KOPT-K1 (cell line): ENCODE measurements around the gene ZPR1.
A peak's percentile ranks its signal among the peaks of the same experiment; 100 is the strongest.
"Not testable (repeated sequence)": the region's sequence is repeated elsewhere in the genome, so short reads cannot be mapped to it uniquely, and the experiment has no call there.

Experiments
- H3K27ac ChIP-seq: fragments of 200-600 bp; sonication (generic); 2 replicates; pipeline ENCODE4 v1.5.1; 2016; ENCODE audit warnings: antibody characterized with exemption, mild to moderate bottlenecking, low read depth, low read length; ENCODE audit not compliant: poor library complexity, severe bottlenecking
- H3K36me3 ChIP-seq: fragments of 200-600 bp; sonication (generic); 2 replicates; pipeline ENCODE4 v1.5.1; 2017; ENCODE audit warnings: antibody characterized with exemption, mild to moderate bottlenecking, low read length, moderate library complexity; ENCODE audit not compliant: insufficient read depth
- H3K9me3 ChIP-seq: fragments of 200-600 bp; sonication (generic); 2 replicates; pipeline ENCODE4 v1.5.1; 2017; ENCODE audit warnings: antibody characterized with exemption, low read length, mild to moderate bottlenecking; ENCODE audit not compliant: insufficient read depth, poor library complexity, severe bottlenecking

Gene ZPR1, protein sequence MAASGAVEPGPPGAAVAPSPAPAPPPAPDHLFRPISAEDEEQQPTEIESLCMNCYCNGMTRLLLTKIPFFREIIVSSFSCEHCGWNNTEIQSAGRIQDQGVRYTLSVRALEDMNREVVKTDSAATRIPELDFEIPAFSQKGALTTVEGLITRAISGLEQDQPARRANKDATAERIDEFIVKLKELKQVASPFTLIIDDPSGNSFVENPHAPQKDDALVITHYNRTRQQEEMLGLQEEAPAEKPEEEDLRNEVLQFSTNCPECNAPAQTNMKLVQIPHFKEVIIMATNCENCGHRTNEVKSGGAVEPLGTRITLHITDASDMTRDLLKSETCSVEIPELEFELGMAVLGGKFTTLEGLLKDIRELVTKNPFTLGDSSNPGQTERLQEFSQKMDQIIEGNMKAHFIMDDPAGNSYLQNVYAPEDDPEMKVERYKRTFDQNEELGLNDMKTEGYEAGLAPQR

DNA sequence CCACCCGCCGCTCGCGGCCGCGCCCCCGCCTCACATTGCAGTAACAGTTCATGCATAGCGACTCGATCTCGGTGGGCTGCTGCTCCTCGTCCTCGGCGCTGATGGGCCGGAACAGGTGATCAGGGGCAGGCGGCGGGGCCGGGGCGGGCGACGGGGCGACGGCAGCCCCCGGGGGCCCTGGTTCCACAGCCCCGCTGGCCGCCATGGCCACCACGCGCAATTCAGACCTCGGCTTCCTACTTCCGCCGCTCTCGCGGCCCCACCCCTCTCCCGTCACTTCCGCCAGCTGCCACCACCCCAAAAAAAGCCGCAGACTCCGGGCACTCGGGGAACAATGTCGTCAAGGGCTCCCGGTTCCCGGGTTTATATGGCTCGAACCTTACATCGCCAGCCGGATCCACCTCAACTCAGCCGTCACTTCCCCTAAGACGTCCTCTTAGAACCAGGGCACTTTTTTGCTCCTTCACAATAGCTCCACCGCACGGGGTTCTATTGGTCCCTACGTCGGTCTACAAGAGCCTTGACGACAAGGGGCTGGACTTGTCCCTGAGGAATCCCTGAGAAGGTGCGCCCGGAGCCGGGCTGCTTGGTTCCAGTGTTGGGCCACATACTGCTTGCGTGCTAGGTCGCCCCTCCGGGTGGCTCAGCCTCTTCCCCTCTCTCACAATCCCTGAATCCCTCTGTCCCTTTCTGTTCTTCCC is at the start of gene ZPR1:
Gene ZPR1 (minus strand): TSS at position 238 of the 701 bp plus-strand sequence. CDS start 33 bp downstream, at position 205.
- Histone ChIP-seq H3K36me3 (peaks cover 39% of the 10 kb centered on the region), H3K9me3 (no peaks in the 10 kb centered on the region), H3K27ac (peak within 1 kb of the TSS; percentile 61)

DNA sequence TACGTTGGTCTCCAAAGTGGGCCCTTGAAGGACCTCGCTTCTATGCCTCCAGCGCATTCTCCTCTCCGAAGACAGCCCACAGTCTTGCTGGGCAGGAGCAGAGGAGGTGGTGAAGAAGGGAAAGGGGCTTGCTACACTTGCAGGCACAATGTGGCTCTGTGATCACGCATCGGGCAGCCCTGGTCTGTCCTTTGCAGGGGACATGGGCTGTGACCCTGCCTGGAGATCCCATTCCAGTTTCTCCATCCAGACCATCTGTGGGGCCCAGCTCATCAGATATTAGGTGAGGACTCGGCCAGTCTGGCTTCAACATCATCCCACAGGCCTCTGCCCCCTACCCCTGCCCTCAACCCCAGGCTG is 48.8 kb upstream of the ZPR1 start:
- Histone ChIP-seq H3K9me3 (no peaks in the 10 kb centered on the region), H3K27ac (no peak overlapping the region), H3K36me3 (no peaks in the 10 kb centered on the region)

DNA sequence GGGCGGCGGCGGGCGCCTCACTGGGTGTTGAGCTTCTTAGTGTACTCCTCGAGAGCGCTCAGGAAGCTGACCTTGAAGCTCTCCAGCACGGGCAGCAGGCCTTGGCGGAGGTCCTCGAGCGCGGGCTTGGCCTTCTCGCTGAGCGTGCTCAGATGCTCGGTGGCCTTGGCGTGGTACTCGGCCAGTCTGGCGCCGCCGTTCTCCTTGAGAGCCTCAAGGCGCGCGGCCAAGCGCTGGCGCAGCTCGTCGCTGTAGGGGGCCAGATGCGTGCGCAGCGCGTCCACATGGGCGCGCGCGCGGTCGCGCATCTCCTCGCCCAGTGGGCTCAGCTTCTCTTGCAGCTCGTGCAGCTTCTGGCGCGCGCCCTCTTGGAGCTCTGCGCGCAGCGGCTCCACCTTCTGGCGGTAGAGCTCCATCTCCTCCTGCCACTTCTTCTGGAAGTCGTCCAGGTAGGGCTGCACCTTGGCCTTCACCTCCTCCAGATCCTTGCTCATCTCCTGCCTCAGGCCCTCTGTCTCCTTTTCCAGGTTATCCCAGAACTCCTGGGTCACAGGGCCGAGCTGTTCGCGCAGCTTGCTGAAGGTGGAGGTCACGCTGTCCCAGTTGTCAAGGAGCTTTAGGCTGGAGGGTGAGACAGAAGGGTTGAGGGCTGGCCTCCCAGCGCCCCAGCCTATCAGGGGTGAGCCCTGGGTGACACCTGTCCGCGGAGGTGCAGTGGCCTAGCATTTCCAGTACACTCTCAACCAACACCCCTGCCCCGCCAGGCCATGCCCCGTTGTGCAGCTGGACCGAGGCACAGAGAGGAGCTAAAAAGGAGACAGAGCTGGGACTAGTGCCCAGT is 48.2 kb upstream of the ZPR1 start:
- Histone ChIP-seq H3K27ac (no peak overlapping the region), H3K36me3 (no peaks in the 10 kb centered on the region)

DNA sequence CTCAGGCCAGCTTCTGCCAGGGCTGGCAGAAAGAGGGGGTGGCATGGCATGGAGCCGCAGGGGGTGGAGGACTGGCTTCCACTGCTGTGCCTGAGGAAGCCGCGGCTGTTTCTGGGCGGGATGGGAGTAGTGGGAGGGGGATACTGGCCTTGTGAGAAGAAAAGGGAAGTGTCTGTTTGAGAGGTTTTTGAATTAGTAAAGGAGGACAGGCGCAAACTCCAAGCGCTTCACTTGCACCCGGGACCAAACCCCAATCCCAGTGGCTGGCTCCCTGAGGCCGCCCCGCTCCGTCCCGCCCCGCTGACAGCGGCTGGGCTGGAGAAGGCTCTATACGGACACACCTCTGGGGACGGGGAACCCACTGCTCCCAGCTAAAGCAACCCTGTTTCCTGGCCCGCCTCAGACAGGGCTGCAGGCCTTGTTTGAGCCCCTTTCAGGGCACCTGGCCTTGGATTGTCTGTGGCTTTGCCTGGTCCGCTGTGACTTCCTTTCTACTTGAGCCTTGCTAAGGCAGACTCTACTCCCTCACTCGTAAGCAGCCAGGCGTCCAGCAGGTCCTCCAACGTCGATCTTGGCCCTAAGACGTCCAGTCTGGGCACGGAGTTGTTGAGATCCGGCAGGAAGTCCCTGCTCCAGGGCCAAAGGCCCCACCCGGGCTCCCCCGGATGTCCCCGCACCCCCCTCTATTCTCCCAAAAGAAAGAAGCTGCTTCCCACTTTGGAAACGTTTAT is 47.4 kb upstream of the ZPR1 start:
- H3K9me3 ChIP-seq: no peaks in the 10 kb centered on the region
- H3K36me3 ChIP-seq: no peaks in the 10 kb centered on the region
- H3K27ac ChIP-seq: no peak overlapping the region

More for the DNA sequence above, 48.2 kb upstream of the ZPR1 start:
- H3K9me3 ChIP-seq: no peaks in the 10 kb centered on the region

DNA sequence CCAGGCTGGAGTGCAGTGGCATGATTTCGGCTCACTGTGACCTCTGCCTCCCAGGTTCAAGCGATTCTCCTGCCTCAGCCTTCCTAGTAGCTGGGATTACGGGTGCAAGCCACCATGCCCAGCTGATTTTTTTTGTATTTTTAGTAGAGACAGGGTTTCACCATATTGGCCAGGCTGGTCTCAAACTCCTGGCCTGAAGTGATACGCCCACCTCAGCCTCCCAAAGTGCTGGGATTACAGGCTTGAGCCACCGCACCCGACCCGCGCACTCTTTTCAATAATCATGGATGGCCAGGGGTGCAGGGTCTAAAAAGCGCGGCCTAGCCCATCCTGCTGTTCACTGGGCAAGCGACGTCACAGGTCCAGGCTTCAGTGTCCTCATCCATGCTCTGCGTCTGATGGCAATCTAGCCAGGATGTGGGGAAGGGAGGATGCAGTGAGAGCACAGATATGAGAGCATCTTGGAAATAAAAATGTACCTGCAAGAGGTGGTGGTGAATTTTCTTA is 46.8 kb upstream of the ZPR1 start:
- not testable (repeated sequence) for H3K27ac ChIP-seq, H3K9me3 ChIP-seq, H3K36me3 ChIP-seq

DNA sequence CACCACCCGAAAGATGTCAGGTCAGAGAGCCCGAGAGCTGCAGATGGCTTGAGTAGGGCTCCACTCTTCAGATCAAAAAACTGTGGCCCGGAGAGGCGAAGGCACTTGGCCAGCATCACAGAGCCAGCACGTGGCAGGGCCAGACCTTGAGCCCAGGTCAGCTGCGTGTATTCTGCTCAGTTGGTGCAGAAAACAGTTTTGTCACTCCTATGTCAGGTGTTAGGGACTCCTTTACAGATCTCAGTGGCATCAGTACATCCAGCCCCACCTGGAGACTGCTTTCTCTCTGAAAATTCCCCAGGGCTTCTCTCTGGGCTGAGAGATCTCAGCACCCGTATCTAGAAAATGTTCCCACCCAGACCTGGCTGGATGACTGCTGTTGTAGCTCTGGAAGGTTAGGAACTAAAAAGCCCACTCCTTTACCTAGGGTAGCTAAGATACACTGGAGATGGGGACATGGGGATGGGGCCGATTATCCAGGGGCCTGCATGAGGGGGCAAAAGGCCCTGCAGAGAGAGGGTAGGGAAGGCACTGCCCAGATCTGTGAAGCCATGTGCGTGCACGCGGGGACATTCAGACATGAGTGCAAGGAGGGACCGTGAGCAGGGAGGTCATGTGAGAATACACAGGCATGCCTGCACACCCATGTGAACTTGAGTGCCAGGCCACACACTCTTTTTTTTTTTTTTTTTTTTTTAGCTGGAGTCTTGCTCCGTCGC is 46.2 kb upstream of the ZPR1 start:
- Histone ChIP-seq H3K36me3 (no peaks in the 10 kb centered on the region), H3K27ac (no peak overlapping the region), H3K9me3 (no peaks in the 10 kb centered on the region)

DNA sequence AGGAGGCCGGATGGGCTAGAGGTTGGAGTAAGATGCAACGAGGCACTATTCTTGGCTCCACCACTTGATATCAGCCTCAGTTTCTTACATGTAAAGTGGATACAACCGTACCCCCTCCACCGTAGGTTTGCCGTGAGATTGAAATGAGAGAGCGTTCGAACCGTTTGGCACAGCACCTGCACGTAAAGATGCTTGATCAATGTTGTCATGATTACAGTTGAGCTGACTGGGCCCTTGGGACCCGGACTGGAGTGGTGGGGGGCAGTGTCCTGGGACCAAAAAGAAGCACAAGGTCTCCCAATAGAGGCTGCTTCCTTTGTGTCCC is 45.6 kb upstream of the ZPR1 start:
- Histone ChIP-seq H3K27ac (no peak overlapping the region), H3K36me3 (no peaks in the 10 kb centered on the region), H3K9me3 (no peaks in the 10 kb centered on the region)

DNA sequence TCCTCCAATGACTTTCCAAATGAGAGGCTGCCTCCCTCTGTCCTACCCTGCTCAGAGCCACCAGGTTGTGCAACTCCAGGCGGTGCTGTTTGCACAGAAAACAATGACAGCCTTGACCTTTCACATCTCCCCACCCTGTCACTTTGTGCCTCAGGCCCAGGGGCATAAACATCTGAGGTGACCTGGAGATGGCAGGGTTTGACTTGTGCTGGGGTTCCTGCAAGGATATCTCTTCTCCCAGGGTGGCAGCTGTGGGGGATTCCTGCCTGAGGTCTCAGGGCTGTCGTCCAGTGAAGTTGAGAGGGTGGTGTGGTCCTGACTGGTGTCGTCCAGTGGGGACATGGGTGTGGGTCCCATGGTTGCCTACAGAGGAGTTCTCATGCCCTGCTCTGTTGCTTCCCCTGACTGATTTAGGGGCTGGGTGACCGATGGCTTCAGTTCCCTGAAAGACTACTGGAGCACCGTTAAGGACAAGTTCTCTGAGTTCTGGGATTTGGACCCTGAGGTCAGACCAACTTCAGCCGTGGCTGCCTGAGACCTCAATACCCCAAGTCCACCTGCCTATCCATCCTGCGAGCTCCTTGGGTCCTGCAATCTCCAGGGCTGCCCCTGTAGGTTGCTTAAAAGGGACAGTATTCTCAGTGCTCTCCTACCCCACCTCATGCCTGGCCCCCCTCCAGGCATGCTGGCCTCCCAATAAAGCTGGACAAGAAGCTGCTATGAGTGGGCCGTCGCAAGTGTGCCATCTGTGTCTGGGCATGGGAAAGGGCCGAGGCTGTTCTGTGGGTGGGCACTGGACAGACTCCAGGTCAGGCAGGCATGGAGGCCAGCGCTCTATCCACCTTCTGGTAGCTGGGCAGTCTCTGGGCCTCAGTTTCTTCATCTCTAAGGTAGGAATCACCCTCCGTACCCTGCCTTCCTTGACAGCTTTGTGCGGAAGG is 44.8 kb upstream of the ZPR1 start:
- Histone ChIP-seq H3K9me3 (no peaks in the 10 kb centered on the region), H3K27ac (no peak overlapping the region), H3K36me3 (no peaks in the 10 kb centered on the region)

DNA sequence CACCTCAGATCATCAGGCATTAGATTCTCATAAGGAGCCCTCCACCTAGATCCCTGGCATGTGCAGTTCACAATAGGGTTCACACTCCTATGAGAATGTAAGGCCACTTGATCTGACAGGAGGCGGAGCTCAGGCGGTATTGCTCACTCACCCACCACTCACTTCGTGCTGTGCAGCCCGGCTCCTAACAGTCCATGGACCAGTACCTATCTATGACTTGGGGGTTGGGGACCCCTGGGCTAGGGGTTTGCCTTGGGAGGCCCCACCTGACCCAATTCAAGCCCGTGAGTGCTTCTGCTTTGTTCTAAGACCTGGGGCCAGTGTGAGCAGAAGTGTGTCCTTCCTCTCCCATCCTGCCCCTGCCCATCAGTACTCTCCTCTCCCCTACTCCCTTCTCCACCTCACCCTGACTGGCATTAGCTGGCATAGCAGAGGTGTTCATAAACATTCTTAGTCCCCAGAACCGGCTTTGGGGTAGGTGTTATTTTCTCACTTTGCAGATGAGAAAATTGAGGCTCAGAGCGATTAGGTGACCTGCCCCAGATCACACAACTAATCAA is 44.0 kb upstream of the ZPR1 start:
- Histone ChIP-seq H3K9me3 (no peaks in the 10 kb centered on the region), H3K27ac (no peak overlapping the region), H3K36me3 (no peaks in the 10 kb centered on the region)

DNA sequence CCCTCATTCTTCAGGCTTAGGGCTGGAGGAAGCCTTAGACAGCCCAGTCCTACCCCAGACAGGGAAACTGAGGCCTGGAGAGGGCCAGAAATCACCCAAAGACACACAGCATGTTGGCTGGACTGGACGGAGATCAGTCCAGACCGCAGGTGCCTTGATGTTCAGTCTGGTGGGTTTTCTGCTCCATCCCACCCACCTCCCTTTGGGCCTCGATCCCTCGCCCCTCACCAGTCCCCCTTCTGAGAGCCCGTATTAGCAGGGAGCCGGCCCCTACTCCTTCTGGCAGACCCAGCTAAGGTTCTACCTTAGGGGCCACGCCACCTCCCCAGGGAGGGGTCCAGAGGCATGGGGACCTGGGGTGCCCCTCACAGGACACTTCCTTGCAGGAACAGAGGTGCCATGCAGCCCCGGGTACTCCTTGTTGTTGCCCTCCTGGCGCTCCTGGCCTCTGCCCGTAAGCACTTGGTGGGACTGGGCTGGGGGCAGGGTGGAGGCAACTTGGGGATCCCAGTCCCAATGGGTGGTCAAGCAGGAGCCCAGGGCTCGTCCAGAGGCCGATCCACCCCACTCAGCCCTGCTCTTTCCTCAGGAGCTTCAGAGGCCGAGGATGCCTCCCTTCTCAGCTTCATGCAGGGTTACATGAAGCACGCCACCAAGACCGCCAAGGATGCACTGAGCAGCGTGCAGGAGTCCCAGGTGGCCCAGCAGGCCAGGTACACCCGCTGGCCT is 42.5 kb upstream of the ZPR1 start:
- no peak overlapping the region for H3K27ac ChIP-seq
- H3K9me3 ChIP-seq: no peaks in the 10 kb centered on the region
- H3K36me3 ChIP-seq: no peaks in the 10 kb centered on the region

DNA sequence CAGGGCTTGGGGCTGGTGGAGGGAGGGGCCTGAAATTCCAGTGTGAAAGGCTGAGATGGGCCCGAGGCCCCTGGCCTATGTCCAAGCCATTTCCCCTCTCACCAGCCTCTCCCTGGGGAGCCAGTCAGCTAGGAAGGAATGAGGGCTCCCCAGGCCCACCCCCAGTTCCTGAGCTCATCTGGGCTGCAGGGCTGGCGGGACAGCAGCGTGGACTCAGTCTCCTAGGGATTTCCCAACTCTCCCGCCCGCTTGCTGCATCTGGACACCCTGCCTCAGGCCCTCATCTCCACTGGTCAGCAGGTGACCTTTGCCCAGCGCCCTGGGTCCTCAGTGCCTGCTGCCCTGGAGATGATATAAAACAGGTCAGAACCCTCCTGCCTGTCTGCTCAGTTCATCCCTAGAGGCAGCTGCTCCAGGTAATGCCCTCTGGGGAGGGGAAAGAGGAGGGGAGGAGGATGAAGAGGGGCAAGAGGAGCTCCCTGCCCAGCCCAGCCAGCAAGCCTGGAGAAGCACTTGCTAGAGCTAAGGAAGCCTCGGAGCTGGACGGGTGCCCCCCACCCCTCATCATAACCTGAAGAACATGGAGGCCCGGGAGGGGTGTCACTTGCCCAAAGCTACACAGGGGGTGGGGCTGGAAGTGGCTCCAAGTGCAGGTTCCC is 41.8 kb upstream of the ZPR1 start, which contains the start of gene APOC3:
Gene APOC3 (plus strand): TSS at position 383 of the 659 bp plus-strand sequence. CDS start 676 bp downstream, outside the sequence.
- Histone ChIP-seq H3K36me3 (no peaks in the 10 kb centered on the region), H3K9me3 (no peaks in the 10 kb centered on the region), H3K27ac (no peak within 1 kb of the TSS)
